Measurements from ENCODE around the gene FCSK. TPM values are rescaled to one million over a fixed set of nuclear protein-coding genes. Genes with fewer than 3 reads are reported as not detected.

The FCSK gene
- total and polyA plus RNA-seq, 4 experiments from 2014 or later: 7.4 to 42.8 (median 26.3) TPM

- Histone ChIP-seq H3K36me3 (ENCODE audit: insufficient read depth, low read length) (peaks cover 4% of the 10 kb centered on the region), H3K27ac (ENCODE audit: low read depth, low read length) (peak overlapping the region; percentile 48), H3K9me3 (ENCODE audit: control insufficient read depth in 1 of 2, low read length in 2 of 2) (no peaks in the 10 kb centered on the region), H3K4me1 (ENCODE audit: insufficient read depth, low read length) (peaks cover 45% of the 10 kb centered on the region), H3K27me3 (ENCODE audit: insufficient read depth, low read length) (no peaks in the 10 kb centered on the region), H3K4me3 (ENCODE audit: low read length in 2 of 2) (peak overlapping the region; percentile 67 to 95)
- peak overlapping the region; percentile 86 to 95 (median 89) for H3K27ac Mint-ChIP-seq
- no peaks in the 10 kb centered on the region for H3K9me3 Mint-ChIP-seq
- intact Hi-C loops (cut with micrococcal nuclease): no loop called here
- no peaks in the 10 kb centered on the region for H3K27me3 Mint-ChIP-seq
- H3K36me3 Mint-ChIP-seq: peaks cover 0 to 13% of the 10 kb centered on the region in 2 donors
- peak overlapping the region; percentile 90 to 98 (median 94) for H3K4me3 Mint-ChIP-seq
- peaks cover 25 to 61% (median 46%) of the 10 kb centered on the region in 4 donors for H3K4me1 Mint-ChIP-seq
- CTCF ChIA-PET (ENCODE audit: partially characterized antibody): interaction anchor here (1.3 to 2.0 kb wide), 2 partner anchors 43 to 71 kb away, joined by 4 read pairs; no protein-coding TSS in a partner anchor
- POLR2A ChIA-PET (ENCODE audit: partially characterized antibody): interaction anchor here (0.7 to 3.8 kb wide), 17 partner anchors 8 to 186 kb away, joined by 3 to 59 read pairs (median 4); partner anchors contain the start of genes DDX19A, EXOSC6 and FCSK
- peak in 1 of 5 donors; percentile 17 for DNase-seq
Measured at GRCh38 chr16:70437582-70438557, 16.5 kb upstream of the FCSK start.

DNA sequence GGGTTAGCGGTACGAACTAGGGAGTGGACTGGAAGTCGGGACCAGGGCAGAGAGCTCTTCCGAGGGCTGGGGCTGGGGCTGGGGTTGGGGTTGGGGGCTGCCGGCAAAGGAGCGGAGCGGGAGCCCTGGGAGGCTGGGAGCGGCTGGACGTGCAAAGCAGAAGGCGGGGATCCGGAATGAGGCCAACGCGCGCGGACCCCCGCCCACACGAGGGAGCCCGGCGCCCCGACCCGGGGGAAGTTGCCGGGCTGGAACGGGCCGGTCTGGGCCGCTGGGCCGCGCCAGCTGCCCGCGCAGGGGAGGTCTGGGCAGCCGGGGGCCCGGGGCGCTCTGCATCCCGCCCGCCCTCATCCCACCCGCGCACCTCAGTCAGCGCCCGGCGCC, 15.8 kb upstream of the FCSK start:
- H3K36me3 ChIP-seq (ENCODE audit: insufficient read depth, low read length): peaks cover 4% of the 10 kb centered on the region
- H3K4me1 Mint-ChIP-seq: peaks cover 22 to 55% (median 41%) of the 10 kb centered on the region in 4 donors
- intact Hi-C loops (cut with micrococcal nuclease): no loop called here
- peak overlapping the region; percentile 90 to 98 (median 94) for H3K4me3 Mint-ChIP-seq
- POLR2A ChIA-PET (ENCODE audit: partially characterized antibody): interaction anchor here (0.7 to 3.8 kb wide), 16 partner anchors 9 to 187 kb away, joined by 3 to 59 read pairs (median 4); partner anchors contain the start of genes COG4, DDX19A, EXOSC6 and FCSK
- no peaks in the 10 kb centered on the region for H3K27me3 Mint-ChIP-seq
- peak overlapping the region; percentile 67 to 95 for H3K4me3 ChIP-seq (ENCODE audit: low read length in 2 of 2)
- H3K4me1 ChIP-seq (ENCODE audit: insufficient read depth, low read length): peaks cover 40% of the 10 kb centered on the region
- DNase-seq: peak in 1 of 5 donors; percentile 43
- no peaks in the 10 kb centered on the region for H3K27me3 ChIP-seq (ENCODE audit: insufficient read depth, low read length)
- H3K27ac ChIP-seq (ENCODE audit: low read depth, low read length): peak overlapping the region; percentile 48
- H3K9me3 ChIP-seq (ENCODE audit: control insufficient read depth in 1 of 2, low read length in 2 of 2): no peaks in the 10 kb centered on the region
- no peaks in the 10 kb centered on the region for H3K9me3 Mint-ChIP-seq
- H3K27ac Mint-ChIP-seq: peak overlapping the region; percentile 54 to 94 (median 88)
- peaks cover 0 to 13% of the 10 kb centered on the region in 2 donors for H3K36me3 Mint-ChIP-seq
- CTCF ChIA-PET (ENCODE audit: partially characterized antibody): interaction anchor here (0.8 to 2.0 kb wide), 3 partner anchors 44 to 71 kb away, joined by 3 to 4 read pairs (median 4); no protein-coding TSS in a partner anchor

DNA sequence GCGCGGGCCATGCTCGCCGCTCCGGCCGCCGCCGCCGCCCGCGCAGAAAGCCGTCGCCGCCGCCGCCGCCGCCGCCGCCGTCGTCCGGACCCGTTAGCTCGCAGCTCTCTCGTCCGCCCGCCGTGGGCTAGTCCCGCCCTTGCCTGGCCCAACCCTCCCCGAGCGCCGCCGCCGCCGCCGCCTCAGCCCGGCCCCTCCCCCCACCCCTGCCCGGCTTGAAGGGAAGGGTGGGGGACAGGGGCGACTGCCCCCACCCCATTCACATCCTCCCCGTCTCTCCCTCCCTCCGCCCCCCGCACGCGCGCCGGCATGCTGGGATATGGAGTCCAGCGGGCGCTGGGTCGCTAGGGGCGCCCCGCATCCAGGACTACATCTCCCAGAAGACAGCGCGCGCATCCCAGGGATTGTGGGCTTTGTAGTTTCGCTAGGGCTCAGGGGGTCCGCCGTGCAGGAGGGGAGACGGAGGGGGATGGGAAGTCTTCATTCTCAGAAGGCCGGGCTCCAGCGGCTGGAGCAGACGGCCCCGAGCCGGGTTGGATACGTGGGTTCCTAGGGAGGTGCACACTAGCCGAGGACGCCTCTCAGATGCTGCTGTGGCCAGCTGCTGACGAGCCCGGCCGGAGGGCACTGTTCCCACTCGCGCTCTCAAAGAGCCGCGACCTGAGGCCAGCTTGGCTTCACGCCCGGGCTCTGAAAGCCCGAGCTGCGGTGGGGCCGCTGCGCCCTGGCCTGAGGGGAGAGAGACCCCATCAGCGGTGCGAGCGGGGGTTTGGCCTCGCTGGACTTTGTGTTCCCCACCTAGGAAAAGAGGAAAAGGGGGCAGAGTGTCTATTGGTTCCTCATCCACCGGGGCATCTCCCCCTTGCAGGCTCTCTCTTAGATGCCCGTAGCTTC, 15.2 kb upstream of the FCSK start, which contains the start of gene ST3GAL2:
Gene ST3GAL2, minus strand, starts transcription at position 132 of the 894 bp plus-strand sequence. CDS start 40,570 bp downstream, outside the sequence.
- peak within 1 kb of the TSS; percentile 64 for H3K27ac ChIP-seq (ENCODE audit: low read depth, low read length)
- H3K4me1 ChIP-seq (ENCODE audit: insufficient read depth, low read length): peaks cover 35% of the 10 kb centered on the region
- H3K36me3 ChIP-seq (ENCODE audit: insufficient read depth, low read length): peaks cover 4% of the 10 kb centered on the region
- no peaks in the 10 kb centered on the region for H3K27me3 ChIP-seq (ENCODE audit: insufficient read depth, low read length)
- intact Hi-C loops (cut with micrococcal nuclease): loop anchor here (1.0 kb wide), 6 partner anchors 15 to 188 kb away; partner anchors contain the start of genes COG4, EXOSC6, FCSK and SF3B3
- H3K4me1 Mint-ChIP-seq: peaks cover 17 to 49% (median 35%) of the 10 kb centered on the region in 4 donors
- no peaks in the 10 kb centered on the region for H3K9me3 Mint-ChIP-seq
- H3K27ac Mint-ChIP-seq: peak within 1 kb of the TSS; percentile 86 to 97 (median 94)
- H3K9me3 ChIP-seq (ENCODE audit: control insufficient read depth in 1 of 2, low read length in 2 of 2): no peaks in the 10 kb centered on the region
- peak within 1 kb of the TSS; percentile 67 to 95 for H3K4me3 ChIP-seq (ENCODE audit: low read length in 2 of 2)
- peak within 1 kb of the TSS; percentile 93 to 99 (median 96) for H3K4me3 Mint-ChIP-seq
- H3K36me3 Mint-ChIP-seq: peaks cover 0 to 10% of the 10 kb centered on the region in 2 donors
- ChIA-PET POLR2A (ENCODE audit: partially characterized antibody) (interaction anchor here (0.6 to 3.8 kb wide), 18 partner anchors 10 to 187 kb away, joined by 3 to 59 read pairs (median 4); partner anchors contain the start of genes COG4, DDX19A, EXOSC6 and FCSK), CTCF (ENCODE audit: partially characterized antibody) (interaction anchor here (0.8 to 2.0 kb wide), 6 partner anchors 15 to 70 kb away, joined by 3 to 5 read pairs (median 4); partner anchors contain the start of gene FCSK)
- peak; percentile 90 to 94 (median 91) for DNase-seq
- H3K27me3 Mint-ChIP-seq: no peaks in the 10 kb centered on the region

- POLR2A ChIA-PET (ENCODE audit: partially characterized antibody): interaction anchor here (1.1 to 3.8 kb wide), 5 partner anchors 14 to 83 kb away, joined by 3 to 59 read pairs (median 7); partner anchors contain the start of genes COG4, FCSK and SF3B3
- Mint-ChIP-seq H3K4me3 (peak overlapping the region; percentile 93 to 99 (median 95)), H3K4me1 (peaks cover 17 to 42% (median 30%) of the 10 kb centered on the region in 4 donors), H3K36me3 (peaks cover 0 to 6% of the 10 kb centered on the region in 2 donors), H3K9me3 (no peaks in the 10 kb centered on the region), H3K27me3 (no peaks in the 10 kb centered on the region), H3K27ac (peak overlapping the region in 5 of 7 donors; percentile 46 to 77 (median 59))
- DNase-seq: no peak
- Histone ChIP-seq H3K4me1 (ENCODE audit: insufficient read depth, low read length) (peaks cover 31% of the 10 kb centered on the region), H3K36me3 (ENCODE audit: insufficient read depth, low read length) (no peaks in the 10 kb centered on the region), H3K27me3 (ENCODE audit: insufficient read depth, low read length) (no peaks in the 10 kb centered on the region), H3K4me3 (ENCODE audit: low read length in 2 of 2) (no peak overlapping the region), H3K27ac (ENCODE audit: low read depth, low read length) (peak overlapping the region; percentile 64), H3K9me3 (ENCODE audit: control insufficient read depth in 1 of 2, low read length in 2 of 2) (no peaks in the 10 kb centered on the region)
- intact Hi-C loops (cut with micrococcal nuclease): no loop called here
- CTCF ChIA-PET (ENCODE audit: partially characterized antibody): interaction anchor here (1.0 to 1.7 kb wide), 3 partner anchors 14 to 59 kb away, joined by 4 to 5 read pairs (median 5); partner anchors contain the start of gene FCSK
Measured at GRCh38 chr16:70440009-70440692, 14.2 kb upstream of the FCSK start.

- Mint-ChIP-seq H3K4me3 (peak overlapping the region in 2 of 8 donors; percentile 32 to 57), H3K9me3 (no peaks in the 10 kb centered on the region), H3K36me3 (peaks cover 0 to 6% of the 10 kb centered on the region in 2 donors), H3K27ac (peak overlapping the region in 1 of 7 donors; percentile 57), H3K4me1 (peaks cover 15 to 34% (median 24%) of the 10 kb centered on the region in 4 donors), H3K27me3 (no peaks in the 10 kb centered on the region)
- Histone ChIP-seq H3K27me3 (ENCODE audit: insufficient read depth, low read length) (no peaks in the 10 kb centered on the region), H3K9me3 (ENCODE audit: control insufficient read depth in 1 of 2, low read length in 2 of 2) (no peaks in the 10 kb centered on the region), H3K27ac (ENCODE audit: low read depth, low read length) (no peak overlapping the region), H3K4me1 (ENCODE audit: insufficient read depth, low read length) (peaks cover 27% of the 10 kb centered on the region), H3K36me3 (ENCODE audit: insufficient read depth, low read length) (no peaks in the 10 kb centered on the region), H3K4me3 (ENCODE audit: low read length in 2 of 2) (no peak overlapping the region)
- DNase-seq: no peak
- ChIA-PET POLR2A (ENCODE audit: partially characterized antibody) (no interaction called here), CTCF (ENCODE audit: partially characterized antibody) (no interaction called here)
- intact Hi-C loops (cut with micrococcal nuclease): no loop called here
Measured at GRCh38 chr16:70441406-70441990, 12.9 kb upstream of the FCSK start.

- peaks cover 19% of the 10 kb centered on the region for H3K4me1 ChIP-seq (ENCODE audit: insufficient read depth, low read length)
- Mint-ChIP-seq H3K4me1 (peaks cover 10 to 25% (median 16%) of the 10 kb centered on the region in 4 donors), H3K27me3 (no peaks in the 10 kb centered on the region), H3K4me3 (no peak overlapping the region), H3K9me3 (no peaks in the 10 kb centered on the region), H3K36me3 (peaks cover 0 to 6% of the 10 kb centered on the region in 2 donors), H3K27ac (no peak overlapping the region)
- intact Hi-C loops (cut with micrococcal nuclease): no loop called here
- ChIA-PET CTCF (ENCODE audit: partially characterized antibody) (no interaction called here), POLR2A (ENCODE audit: partially characterized antibody) (no interaction called here)
- no peak overlapping the region for H3K27ac ChIP-seq (ENCODE audit: low read depth, low read length)
- H3K27me3 ChIP-seq (ENCODE audit: insufficient read depth, low read length): no peaks in the 10 kb centered on the region
- no peak overlapping the region for H3K4me3 ChIP-seq (ENCODE audit: low read length in 2 of 2)
- no peak for DNase-seq
- H3K36me3 ChIP-seq (ENCODE audit: insufficient read depth, low read length): no peaks in the 10 kb centered on the region
- H3K9me3 ChIP-seq (ENCODE audit: control insufficient read depth in 1 of 2, low read length in 2 of 2): no peaks in the 10 kb centered on the region
Measured at GRCh38 chr16:70442344-70442743, 12.1 kb upstream of the FCSK start.

Measured in CD4-positive, alpha-beta memory T cell (primary cell).